NCI-H524 treated with DMSO at 0.1 percent for 48 hours (cell line): ENCODE results near the gene SERINC1.
A peak's percentile ranks its signal among the peaks of the same experiment; 100 is the strongest.

ENCODE experiments used
- DNase-seq: peaks from one replicate; lab custom pipeline; 2025; lab: John Stamatoyannopoulos, UW

Gene SERINC1

GRCh38 chr6:122432816-122433215 is 38.8 kb downstream of the SERINC1 start:
- no peak for DNase-seq

DNA sequence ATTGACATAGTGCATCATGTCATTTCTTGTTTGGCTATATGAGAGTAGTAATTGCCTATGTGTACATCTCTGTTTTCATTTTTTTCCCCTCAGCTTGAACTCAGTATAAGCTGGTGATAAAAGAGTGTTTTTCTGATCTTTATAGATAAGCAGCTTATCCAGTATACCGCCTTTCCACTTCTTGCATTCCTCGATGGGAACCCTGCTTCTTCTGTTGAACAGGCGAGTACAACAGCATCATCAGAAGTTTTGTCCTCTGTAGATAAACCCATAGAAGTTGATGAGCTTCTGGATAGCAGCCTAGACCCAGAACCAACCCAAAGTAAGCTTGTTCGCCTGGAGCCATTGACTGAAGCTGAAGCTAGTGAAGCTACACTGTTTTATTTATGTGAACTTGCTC is 39.8 kb downstream of the SERINC1 start:
- DNase-seq, result no peak

DNA sequence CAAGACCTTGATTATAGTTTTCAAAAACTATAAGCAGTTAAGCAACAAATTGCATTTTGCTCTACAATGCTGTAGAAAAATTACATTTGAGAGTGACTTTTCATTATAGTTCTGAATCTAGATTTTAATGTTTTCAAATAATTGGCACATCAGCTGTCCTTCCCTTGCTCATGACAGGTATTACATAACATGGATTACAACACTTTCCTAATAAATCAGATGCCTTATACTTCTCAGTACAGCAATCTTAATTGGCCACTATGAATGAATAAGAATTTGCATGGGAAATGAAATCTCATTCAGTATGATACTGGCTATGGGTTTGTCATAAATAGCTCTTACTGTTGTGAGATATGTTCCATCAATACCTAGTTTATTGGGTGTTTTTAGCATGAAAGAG is 42.3 kb downstream of the SERINC1 start:
- no peak for DNase-seq

DNA sequence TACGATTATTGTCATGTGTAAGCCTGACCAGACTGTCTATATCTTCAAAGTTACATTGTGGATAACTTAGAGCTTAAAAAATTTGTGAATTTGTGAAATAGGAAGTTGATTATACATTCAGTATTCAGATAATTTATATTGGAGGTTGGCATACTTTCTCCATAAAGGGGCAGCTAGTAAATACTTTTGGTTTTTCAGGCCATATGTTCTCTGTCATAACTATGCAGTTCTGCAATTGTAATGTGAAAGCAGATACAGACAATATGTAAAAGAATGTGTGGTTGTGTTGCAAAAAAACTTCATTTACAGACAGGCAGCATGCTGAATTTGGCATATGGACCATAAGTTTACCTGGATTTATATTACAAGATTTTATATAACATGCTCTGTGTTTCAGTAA is 42.8 kb downstream of the SERINC1 start:
- DNase-seq, result no peak

DNA sequence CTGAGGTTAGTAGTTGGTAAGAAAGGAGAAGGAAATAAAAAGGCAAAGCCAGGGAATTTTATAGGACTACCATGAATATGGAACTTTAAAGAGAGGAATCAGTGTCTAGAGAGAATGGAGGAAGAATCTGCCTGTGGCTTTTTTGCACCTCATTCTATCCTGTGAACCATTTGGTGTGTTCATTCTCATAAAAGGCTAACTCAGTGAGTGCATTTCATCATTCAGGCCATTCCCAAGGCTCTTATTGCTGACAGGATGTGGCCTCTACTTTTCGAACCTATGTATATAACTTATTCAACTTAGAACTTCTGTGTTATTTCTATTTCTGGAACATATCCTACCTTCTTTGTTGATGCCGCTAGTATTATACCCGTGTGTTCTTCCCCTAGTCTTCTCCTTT is 45.0 kb downstream of the SERINC1 start:
- no peak for DNase-seq

- DNase-seq, result no peak
Observed at GRCh38 chr6:122423734-122424133, 47.9 kb downstream of the SERINC1 start.

- DNase-seq, result no peak
Observed at GRCh38 chr6:122422614-122423267, 48.9 kb downstream of the SERINC1 start.

DNA sequence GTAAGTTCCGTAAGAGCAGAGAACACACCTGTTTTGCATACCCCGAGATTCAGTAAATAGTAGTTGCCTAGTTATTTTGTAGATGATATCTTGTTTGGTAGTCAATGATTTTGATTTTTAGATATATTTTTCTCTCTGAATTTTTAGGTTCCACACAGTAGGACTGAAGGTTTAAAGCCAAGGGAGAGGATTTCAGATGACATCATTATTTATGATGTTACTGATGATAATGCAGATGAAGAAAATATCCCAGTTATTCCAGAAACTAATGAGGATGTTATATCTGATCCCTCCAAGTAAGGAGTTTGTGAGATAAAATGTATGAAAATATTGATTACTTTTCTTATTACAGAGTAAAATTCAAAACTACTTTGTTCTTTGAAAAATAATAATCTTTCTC is 49.6 kb downstream of the SERINC1 start:
- no peak for DNase-seq

DNA sequence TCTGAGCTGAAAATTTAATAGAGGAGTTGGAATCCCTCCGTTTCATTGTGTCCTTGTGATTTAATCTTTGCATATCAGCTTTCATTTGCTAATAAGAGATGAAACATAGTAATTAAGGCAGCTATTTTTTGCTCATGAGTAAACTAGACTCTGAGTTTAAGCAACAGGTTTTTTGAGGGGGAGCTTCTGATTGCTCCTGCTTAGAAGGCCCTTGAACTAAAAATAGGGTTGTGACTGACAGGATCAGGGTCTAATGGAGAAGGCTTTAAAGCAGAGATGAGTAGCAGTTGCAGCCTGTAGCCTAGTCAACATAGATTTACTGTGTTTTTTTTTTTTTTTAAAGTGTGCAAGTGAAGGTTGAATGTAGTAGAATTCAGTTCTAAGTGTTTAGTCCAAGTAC is 54.8 kb downstream of the SERINC1 start:
- no peak for DNase-seq

- no peak for DNase-seq
Observed at GRCh38 chr6:122412001-122412400, 59.6 kb downstream of the SERINC1 start.

- no peak for DNase-seq
Observed at GRCh38 chr6:122408702-122409458, 62.7 kb downstream of the SERINC1 start.

DNA sequence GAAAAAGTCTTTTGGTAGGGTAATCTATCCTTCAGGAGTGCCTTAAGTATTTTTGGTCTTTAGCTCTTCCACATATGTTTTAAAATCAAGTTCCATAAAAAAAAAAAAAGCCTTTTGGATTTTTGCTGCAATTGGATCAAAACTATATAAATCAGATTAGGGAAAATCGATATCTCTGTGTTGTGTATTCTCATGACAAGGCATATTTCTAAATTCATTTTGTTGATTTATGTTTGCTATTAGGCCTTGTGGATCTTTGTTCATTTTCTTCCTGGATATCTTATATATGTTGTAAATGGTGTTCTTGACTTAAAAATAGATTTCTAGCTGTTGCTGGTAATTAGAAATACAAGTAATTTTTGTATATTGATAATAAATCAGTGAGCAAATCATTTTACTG is 63.4 kb downstream of the SERINC1 start:
- DNase-seq, result no peak

- DNase-seq, result no peak
Observed at GRCh38 chr6:122407712-122408111, 63.9 kb downstream of the SERINC1 start.

DNA sequence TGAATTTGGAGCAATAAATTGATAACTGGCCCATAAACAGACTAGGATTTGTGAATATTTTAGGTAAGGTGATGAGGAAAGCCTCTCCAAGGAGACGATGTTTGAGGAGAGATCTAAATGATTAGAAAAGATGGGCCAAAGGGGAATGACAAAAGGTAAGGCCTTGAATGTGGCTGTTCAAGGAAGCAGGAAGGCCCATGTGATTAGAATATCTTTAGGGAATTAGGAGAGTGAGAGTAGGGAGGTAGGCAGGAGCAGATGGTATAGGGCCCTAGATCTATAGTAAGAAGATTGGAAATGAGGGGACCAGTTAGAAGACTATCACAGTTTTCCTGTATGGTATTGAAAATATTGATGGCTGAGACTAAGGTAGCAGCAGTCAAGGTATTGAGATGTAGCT is 65.4 kb downstream of the SERINC1 start:
- no peak for DNase-seq

GRCh38 chr6:122405417-122405816 is 66.2 kb downstream of the SERINC1 start:
- DNase-seq, result no peak

GRCh38 chr6:122404444-122404843 is 67.2 kb downstream of the SERINC1 start:
- DNase-seq, result no peak

GRCh38 chr6:122401104-122401503 is 70.5 kb downstream of the SERINC1 start:
- no peak for DNase-seq

DNA sequence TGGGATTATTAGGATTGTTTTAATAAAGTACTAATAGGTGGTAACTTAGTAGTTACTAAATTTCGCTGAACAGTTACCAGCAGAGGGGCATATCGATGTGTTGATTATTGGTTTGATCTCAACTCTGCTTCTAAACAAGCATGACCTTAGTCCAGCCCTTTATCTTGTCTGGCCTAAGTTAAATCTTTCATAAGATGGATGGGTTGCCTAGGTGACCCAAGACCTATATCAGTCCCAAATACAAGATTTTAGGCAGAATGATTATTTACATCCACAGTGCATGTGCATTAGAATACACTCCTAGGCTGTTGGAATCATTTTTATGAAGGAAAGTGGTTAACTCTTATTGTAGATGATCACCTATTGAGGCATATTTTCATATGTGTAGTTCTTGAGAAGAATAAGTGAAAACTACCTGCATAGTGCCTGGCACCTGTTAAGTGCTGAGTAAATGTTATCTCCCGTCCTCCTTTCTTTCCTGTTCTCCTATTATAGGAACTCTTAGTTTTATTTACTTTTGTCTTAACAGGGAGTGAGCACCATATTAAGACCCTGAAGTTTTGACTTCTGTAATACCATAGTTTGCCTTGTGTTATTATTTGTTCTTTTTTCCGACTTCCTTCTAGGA is 71.0 kb downstream of the SERINC1 start:
- DNase-seq, result no peak

GRCh38 chr6:122400121-122400450 is 71.5 kb downstream of the SERINC1 start:
- DNase-seq, result no peak

- DNase-seq, result peak; percentile 64
Observed at GRCh38 chr6:122399348-122400120, 72.1 kb downstream of the SERINC1 start, which contains the start of gene HSF2. Gene HSF2 (plus strand): TSS chr6:122399652. CDS start chr6:122399738, 86 bp downstream.

DNA sequence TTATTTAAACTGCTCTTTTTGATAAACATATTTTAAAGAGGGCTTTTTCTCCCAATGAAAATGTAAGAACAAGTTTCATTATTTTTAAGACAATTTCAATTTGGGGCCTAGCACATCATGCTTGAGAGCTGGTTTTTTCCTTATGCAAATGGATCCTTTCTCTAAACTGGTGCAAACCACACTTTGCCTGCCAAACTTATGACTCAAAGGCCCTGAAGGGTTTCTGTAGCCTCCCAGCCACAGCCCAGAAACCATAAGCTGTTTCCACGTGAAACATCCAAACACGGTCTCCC is 72.6 kb downstream of the SERINC1 start:
- no peak for DNase-seq

- no peak for DNase-seq
Observed at GRCh38 chr6:122394016-122394415, 77.6 kb downstream of the SERINC1 start.
